Measurements from ENCODE around the gene INHBE.
"Not testable (repeated sequence)": the region's sequence is repeated elsewhere in the genome, so short reads cannot be mapped to it uniquely, and the experiment has no call there.

Gene INHBE

GRCh38 chr12:57439762-57440266 lies 15.3 kb upstream of the INHBE start:
- TF ChIP-seq TSHZ2 (CRISPR knock-in tag; IDR thresholded peaks at IDR 0.05) (no peak), ZFP3 (CRISPR knock-in tag; IDR thresholded peaks at IDR 0.05) (no peak), TOX (CRISPR knock-in tag; IDR thresholded peaks at IDR 0.05; ENCODE audit: borderline replicate concordance) (no peak), RARB (CRISPR knock-in tag; IDR thresholded peaks at IDR 0.05) (no peak), CSDC2 (CRISPR knock-in tag; IDR thresholded peaks at IDR 0.05) (no peak), ZNF8 (CRISPR knock-in tag; IDR thresholded peaks at IDR 0.05) (no peak), ZFP30 (CRISPR knock-in tag; IDR thresholded peaks at IDR 0.05) (no peak), ESRRG (CRISPR knock-in tag; IDR thresholded peaks at IDR 0.05) (no peak), CREB5 (CRISPR knock-in tag; IDR thresholded peaks at IDR 0.05; ENCODE audit: low read depth) (no peak)
- no peak for ATAC-seq

- not testable (repeated sequence) for ATAC-seq
These were observed 13.7 kb upstream of the INHBE start for GRCh38 chr12:57441393-57441792.

DNA sequence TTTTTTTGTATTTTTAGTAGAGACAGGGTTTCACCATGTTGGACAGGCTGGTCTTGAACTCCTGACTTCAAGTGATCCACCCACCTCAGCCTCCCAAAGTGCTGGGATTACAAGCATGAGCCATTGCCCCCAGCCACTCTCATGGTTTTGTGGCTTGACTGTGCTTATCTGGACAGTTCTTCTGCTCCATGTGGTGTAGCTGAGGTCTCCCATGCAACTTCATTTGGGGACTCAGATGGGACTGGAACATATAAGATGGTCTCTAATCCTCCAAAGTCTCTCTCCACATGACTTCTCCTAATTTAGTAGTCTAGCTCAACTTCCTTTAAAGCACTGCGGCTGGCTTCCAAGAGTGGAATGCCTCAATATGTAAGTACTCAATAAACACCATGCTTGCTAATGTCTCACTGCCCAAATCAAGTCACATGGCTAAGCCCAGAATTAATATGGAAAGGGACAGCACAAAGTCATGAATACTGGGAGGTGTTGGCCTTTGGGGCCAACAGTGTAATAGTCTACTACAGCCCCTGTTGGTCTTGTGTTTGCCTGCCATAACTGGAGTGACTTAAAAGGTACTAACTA lies 13.2 kb upstream of the INHBE start:
- no peak for TF ChIP-seq ESRRG (CRISPR knock-in tag; IDR thresholded peaks at IDR 0.05)
- TF ChIP-seq ARNTL (CRISPR knock-in tag; IDR thresholded peaks at IDR 0.05; ENCODE audit: borderline replicate concordance, low read depth), result no peak
- no peak for TF ChIP-seq CSDC2 (CRISPR knock-in tag; IDR thresholded peaks at IDR 0.05)
- no peak for TF ChIP-seq ZC3H10 (CRISPR knock-in tag; IDR thresholded peaks at IDR 0.05)
- TF ChIP-seq GLIS3 (CRISPR knock-in tag; IDR thresholded peaks at IDR 0.05), result no peak
- no peak for TF ChIP-seq BACH2 (CRISPR knock-in tag; IDR thresholded peaks at IDR 0.05; ENCODE audit: borderline replicate concordance)
- TF ChIP-seq ZFP30 (CRISPR knock-in tag; IDR thresholded peaks at IDR 0.05), result no peak
- TF ChIP-seq CREB5 (CRISPR knock-in tag; IDR thresholded peaks at IDR 0.05; ENCODE audit: low read depth), result no peak
- no peak for TF ChIP-seq TSHZ2 (CRISPR knock-in tag; IDR thresholded peaks at IDR 0.05)
- ATAC-seq, result no peak

- ATAC-seq, result not testable (repeated sequence)
These were observed 10.8 kb upstream of the INHBE start for GRCh38 chr12:57444337-57444736.

- ATAC-seq, result no peak
These were observed 10.4 kb upstream of the INHBE start for GRCh38 chr12:57444744-57445143.

More at GRCh38 chr12:57444744-57445143, 10.4 kb upstream of the INHBE start:
- no peak for TF ChIP-seq TSHZ2 (CRISPR knock-in tag; IDR thresholded peaks at IDR 0.05)
- no peak for TF ChIP-seq ARNTL (CRISPR knock-in tag; IDR thresholded peaks at IDR 0.05; ENCODE audit: borderline replicate concordance, low read depth)
- TF ChIP-seq, protein P1, sequence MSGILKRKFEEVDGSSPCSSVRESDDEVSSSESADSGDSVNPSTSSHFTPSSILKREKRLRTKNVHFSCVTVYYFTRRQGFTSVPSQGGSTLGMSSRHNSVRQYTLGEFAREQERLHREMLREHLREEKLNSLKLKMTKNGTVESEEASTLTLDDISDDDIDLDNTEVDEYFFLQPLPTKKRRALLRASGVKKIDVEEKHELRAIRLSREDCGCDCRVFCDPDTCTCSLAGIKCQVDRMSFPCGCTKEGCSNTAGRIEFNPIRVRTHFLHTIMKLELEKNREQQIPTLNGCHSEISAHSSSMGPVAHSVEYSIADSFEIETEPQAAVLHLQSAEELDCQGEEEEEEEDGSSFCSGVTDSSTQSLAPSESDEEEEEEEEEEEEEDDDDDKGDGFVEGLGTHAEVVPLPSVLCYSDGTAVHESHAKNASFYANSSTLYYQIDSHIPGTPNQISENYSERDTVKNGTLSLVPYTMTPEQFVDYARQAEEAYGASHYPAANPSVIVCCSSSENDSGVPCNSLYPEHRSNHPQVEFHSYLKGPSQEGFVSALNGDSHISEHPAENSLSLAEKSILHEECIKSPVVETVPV (CRISPR knock-in tag; IDR thresholded peaks at IDR 0.05), result no peak
- TF ChIP-seq ISL1 (CRISPR knock-in tag; IDR thresholded peaks at IDR 0.05), result no peak
- TF ChIP-seq ESRRG (CRISPR knock-in tag; IDR thresholded peaks at IDR 0.05), result no peak
- no peak for TF ChIP-seq RARB (CRISPR knock-in tag; IDR thresholded peaks at IDR 0.05)
- no peak for TF ChIP-seq ZFP30 (CRISPR knock-in tag; IDR thresholded peaks at IDR 0.05)
- TF ChIP-seq CSDC2 (CRISPR knock-in tag; IDR thresholded peaks at IDR 0.05), result no peak

Measured in SK-N-SH treated with all-trans-retinoic acid at 6 μM for 48 hours (cell line).